SKM-1 treated with dmso at 0.1 percent for 144 hours (cell line): ENCODE data around the gene SPPL3.

Source experiments
- DNase-seq: peaks from one replicate; lab custom pipeline; 2025; ENCODE audit not compliant: unreplicated experiment; lab: John Stamatoyannopoulos, UW

SPPL3 gene

GRCh38 chr12:120879102-120879501 is 25.1 kb downstream of the SPPL3 start:
- no peak for DNase-seq

- no peak for DNase-seq
Measured at GRCh38 chr12:120874547-120875245, 29.5 kb downstream of the SPPL3 start.

GRCh38 chr12:120873226-120873625 is 30.9 kb downstream of the SPPL3 start:
- DNase-seq, result no peak

- no peak for DNase-seq
Measured at GRCh38 chr12:120872487-120872886, 31.7 kb downstream of the SPPL3 start.

GRCh38 chr12:120870415-120870814 is 33.7 kb downstream of the SPPL3 start:
- DNase-seq, result no peak

GRCh38 chr12:120869376-120869775 is 34.8 kb downstream of the SPPL3 start:
- no peak for DNase-seq

- DNase-seq, result no peak
Measured at GRCh38 chr12:120866108-120866507, 38.0 kb downstream of the SPPL3 start.

GRCh38 chr12:120865098-120865497 is 39.1 kb downstream of the SPPL3 start:
- DNase-seq, result no peak

GRCh38 chr12:120862664-120863063 is 41.5 kb downstream of the SPPL3 start:
- DNase-seq, result no peak

- DNase-seq, result no peak
Measured at GRCh38 chr12:120861074-120861795, 42.9 kb downstream of the SPPL3 start.

GRCh38 chr12:120858306-120859088 is 45.7 kb downstream of the SPPL3 start:
- no peak for DNase-seq

- DNase-seq, result no peak
Measured at GRCh38 chr12:120856980-120857379, 47.2 kb downstream of the SPPL3 start.

- DNase-seq, result no peak
Measured at GRCh38 chr12:120855823-120856588, 48.2 kb downstream of the SPPL3 start.

GRCh38 chr12:120854804-120855203 is 49.4 kb downstream of the SPPL3 start:
- DNase-seq, result no peak

GRCh38 chr12:120853188-120853587 is 51.0 kb downstream of the SPPL3 start:
- no peak for DNase-seq

- DNase-seq, result no peak
Measured at GRCh38 chr12:120851944-120852343, 52.2 kb downstream of the SPPL3 start.

GRCh38 chr12:120851444-120851843 is 52.7 kb downstream of the SPPL3 start:
- DNase-seq, result no peak

- no peak for DNase-seq
Measured at GRCh38 chr12:120849765-120850164, 54.4 kb downstream of the SPPL3 start.

- DNase-seq, result no peak
Measured at GRCh38 chr12:120847814-120848213, 56.3 kb downstream of the SPPL3 start.

GRCh38 chr12:120847392-120847791 is 56.8 kb downstream of the SPPL3 start:
- DNase-seq, result no peak

- DNase-seq, result no peak
Measured at GRCh38 chr12:120846721-120847120, 57.4 kb downstream of the SPPL3 start.
